HG03439 (cell line): ENCODE measurements around the gene ADK.
"Not testable (repeated sequence)": the region's sequence is repeated elsewhere in the genome, so short reads cannot be mapped to it uniquely, and the experiment has no call there.

ENCODE experiments used
- ATAC-seq: cut with Tn5 transposase; IDR thresholded peaks from one replicate; pipeline ENCODE4 v1.9.1; 2021; ENCODE audit warnings: mild to moderate bottlenecking, moderate library complexity; ENCODE audit not compliant: unreplicated experiment

ADK gene

DNA sequence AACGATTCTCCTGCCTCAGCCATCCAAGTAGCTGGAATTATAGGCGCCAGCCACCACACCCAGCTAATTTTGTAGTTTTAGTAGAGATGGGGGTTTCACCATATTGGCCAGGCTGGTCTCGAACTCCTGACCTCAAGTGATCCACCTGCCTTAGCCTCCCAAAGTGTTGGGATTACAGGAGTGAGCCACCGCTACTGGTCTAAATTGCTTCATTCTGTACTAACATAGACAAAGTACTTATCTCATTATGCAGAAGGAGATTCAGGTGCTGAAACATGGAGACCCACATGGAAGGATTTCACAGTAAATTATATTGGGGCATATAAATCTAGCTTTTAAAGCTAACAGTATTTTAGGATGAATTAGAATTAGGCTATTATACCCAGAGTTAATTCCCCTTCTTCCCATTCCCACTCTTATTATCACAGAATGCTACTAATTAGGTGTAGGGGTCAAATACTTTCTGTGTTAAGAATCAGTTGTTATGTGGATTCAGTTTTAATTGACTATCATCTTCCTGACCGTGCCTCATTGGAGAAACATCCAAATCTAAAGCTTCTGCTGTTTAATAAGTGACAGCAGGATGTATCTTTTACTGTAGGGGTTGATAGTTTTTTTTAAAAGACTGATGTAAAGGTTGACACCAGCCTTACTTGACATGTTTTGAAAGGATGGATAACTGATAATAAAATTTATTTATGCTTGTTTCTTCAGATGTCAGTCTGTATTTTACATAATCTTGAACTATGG, 27.2 kb downstream of the ADK start:
- ATAC-seq: no peak

DNA sequence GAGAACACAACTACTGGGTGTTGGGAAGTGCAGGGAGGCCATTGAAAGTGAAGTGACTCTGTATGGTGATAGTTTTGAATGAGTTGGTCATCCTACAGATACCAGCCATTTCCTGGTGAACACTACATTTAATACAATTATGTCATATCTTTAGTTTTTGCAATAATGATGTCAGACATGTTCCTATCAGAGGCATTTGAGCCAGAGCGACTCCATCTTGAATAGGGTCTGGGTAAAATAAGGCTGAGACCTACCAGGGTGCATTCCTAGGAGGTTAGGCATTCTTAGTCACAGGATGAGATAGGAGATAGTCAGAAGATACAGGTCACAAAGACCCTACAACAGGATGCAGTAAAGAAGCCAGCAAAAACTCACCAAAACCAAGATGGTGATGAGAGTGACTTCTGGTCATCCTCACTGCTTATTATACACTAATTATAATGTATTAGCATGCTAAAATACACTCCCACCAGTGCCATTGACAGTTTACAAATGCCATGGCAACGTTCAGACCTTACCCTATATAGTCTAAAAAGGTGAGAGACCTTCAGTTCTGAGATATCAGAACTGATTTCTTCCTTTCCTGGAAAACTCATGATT, 28.2 kb downstream of the ADK start:
- ATAC-seq: no peak

DNA sequence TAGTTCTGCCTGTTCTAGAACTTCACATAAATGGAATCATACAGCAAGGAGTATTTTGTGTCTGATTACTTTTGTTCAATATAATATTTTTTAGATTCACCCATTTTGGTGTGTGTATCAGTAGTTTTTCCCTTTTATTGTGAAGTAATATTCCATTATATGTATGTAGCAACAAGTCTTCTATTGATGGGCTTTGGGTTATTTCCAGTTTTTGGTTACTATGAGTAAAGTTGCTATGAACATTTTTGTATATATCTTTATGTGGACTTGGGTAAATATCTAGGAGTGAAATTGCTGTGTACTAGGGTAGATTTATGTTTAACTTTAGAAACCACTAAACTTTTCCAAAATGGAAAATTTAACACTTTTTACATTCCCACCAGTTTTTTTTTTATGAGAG, 35.7 kb downstream of the ADK start:
- no peak for ATAC-seq

DNA sequence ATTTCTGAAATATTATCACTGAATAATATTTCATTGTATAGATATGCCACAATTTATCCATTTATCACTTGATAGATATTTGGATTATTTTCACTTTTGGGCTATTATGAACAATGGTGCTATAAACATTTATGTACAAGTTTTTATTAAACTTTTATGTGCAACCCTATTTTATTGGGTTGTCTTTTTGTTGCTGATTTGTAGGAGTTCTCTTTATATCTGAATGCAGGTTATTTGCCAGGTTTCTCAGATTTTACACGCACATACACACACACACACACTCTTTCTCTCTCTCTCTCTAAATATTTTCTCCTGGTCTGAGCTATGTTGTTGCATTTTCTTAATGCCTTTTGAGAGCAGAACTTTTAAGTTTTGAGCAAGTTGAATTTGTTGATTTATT, 36.2 kb downstream of the ADK start:
- no peak for ATAC-seq

DNA sequence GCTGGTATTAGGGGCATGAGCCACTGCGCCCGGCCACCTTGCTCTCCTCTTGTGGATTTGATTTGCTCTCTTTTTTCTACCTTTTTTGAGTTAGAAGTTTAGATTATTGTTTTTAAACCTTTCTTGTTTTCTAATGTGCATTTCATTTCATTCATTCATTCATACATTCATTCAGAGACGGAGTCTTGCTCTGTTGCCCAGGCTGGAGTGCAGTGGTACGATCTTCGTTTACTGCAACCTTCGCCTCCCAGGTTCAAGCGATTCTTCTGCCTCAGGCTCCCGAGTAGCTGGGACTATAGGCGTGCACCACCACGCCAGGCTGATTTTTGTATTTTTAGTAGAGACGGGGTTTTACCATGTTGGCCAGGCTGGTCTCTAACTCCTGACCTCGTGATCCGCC, 37.6 kb downstream of the ADK start:
- ATAC-seq: not testable (repeated sequence)

DNA sequence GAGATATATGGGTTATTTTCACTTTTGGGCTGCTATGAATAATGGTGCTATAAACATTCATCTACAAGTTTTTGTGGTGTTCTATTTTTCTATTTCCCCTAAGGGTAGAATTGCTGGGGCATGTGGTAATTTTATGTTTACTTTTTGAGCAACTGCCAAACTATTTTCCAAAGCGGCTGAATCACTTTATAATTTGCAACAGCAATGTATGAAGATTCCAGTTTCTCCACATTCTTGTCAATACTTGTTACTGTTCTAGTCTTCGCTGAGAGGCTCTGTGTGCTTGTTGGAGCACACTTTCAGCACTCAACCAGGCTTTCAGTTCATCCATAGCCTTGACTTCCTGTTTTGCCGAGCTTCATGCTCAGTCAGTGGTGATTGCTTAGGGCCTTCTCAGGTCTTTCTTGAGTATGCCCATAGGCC, 39.0 kb downstream of the ADK start:
- ATAC-seq: peak; percentile 60

DNA sequence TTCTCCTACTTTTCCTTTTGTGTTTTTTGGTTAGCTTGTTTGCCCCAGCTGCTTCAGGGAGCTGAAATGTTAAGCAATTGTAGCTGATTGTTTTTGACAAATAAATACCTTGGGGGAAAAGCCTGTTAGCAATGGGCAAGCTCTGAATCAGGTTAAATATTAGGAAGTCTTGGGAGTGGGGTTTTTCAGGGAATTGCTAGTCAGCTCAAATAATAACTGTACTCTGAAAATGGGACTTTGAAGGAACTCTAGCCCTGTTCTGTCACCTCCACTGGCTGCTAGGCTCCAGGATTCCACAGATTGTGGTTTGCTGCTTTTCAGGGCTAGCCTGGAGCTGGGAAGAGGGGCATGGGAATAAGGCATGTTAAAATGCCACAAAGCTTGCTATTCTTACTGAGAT, 39.5 kb downstream of the ADK start:
- no peak for ATAC-seq

DNA sequence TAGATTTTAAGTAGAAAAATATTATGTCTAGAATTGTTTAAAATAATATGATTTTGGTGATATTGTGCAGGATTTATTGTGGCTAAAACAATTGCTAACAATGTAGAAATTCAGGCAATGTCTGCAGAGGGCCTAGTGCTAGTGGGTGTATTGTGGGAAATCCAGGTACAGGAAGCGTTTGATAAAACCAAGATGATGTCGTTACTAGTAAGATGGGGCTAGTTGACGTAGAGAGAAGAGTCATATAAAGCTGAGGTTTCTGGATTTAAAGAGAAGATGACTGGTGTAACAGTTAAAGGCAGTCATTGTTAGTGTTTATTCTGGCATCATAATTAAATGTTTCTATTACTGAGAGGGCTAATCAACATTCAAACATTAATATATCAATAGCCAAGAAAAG, 43.5 kb downstream of the ADK start:
- ATAC-seq: no peak

DNA sequence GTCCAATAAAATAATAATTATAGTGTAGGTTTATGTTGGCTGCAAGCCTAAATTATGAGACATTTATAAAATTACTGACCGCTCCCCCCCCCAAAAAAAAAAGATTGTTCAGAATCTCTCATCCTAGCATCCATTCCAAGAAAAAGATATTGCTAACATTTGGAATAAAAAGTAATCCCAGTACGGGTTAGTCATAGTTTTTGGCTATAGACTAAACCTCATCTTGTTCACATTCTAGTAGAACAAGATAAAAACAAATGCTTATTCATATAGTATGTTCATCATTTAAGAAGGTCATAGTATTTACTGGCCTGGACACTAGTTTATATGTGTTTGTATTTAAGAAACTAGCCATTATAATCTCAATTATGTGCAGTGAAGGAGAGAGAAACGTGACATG, 44.0 kb downstream of the ADK start:
- ATAC-seq: no peak

DNA sequence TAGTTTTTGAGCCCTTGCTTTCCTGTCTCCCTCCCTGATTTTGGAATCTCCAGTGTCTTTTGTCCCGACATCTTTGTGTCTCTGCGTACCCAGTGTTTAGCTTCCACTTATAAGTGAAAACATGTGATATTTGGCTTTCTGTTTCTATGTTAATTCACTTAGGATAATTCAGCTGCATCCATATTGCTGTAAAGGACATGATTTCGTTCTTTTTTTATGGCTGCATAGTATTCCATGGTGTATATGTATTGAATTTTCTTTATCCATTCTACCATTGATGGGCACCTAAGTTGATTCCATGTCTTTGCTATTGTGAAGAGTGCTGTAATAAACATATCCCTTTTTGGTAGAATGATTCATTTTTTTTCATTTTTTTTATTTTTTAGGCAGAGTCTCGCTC, 48.3 kb downstream of the ADK start:
- no peak for ATAC-seq

DNA sequence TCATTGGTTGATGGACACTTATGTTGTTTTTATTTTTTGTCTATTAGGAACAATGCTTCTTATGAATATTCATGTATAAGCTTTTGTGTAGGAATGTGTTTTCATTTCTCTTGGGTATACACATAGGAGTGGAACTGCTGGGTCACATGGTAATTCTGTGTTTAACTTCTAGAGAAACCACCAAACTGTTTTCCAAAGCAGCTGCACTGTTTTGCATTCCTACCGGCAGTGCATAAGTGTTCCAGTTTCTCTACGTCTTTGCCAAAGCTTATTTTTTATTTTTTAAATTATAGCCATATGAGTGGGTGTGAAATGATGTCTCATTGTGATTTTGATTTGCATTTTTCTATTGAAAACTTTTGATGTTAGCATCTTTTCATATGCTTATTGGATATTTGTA, 51.3 kb downstream of the ADK start:
- ATAC-seq: no peak

DNA sequence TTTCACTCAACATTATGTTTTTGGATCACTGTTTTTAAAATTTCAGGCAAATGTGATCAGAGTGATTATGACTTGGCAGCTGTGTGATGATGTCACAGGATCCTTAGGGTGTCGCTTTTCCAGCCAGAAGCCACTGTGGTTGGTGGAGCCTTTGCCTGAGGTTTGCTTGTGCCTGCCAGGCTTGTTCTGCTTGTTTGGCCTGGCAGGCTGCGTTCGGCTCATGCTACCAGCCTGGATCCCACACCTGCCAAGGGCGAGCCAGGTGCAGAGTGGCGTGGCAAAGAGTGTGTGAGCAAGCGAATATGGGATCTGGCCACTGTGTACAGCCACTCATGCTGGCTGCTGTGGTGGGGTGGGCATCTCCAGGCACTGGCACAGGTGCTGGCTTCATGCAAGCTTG, 55.7 kb downstream of the ADK start:
- ATAC-seq: no peak

DNA sequence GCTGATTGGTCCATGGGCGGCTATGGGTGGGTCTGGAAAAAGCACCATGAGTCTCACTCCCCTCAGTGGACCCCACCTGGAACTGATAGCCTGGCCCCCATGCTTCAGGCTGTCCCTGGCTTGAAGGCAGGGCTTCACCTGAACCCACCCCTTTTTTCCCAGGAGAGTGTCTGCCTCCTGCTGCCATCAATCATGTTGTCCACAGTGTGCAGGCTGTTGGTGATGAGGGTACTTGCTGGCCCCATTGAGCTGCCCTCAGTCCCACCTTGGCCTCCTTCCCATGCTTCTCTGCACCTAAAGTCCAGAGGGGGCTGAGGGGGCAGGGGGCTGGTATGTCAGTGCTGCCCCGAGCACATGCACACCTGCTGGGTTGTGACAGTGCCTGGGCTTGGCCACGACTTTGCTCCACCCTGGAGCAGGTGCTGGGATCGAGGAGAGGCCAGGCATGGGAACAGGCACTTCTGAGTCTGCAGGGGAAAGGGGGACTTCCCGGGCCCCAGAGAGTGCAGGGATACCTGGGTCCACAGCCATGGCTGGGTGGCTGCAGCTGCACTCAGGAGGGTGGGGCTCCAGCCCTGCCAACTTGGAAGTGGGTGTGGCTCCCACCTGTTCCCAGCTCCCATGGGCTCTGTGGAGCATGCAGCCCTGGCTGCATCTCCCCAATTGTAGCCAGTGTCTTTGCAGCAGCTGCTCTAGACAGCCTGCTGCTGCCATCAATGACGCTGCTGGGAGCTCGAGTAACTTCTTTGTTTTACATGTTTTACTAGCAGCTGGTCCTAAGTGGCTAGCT, 56.9 kb downstream of the ADK start:
- no peak for ATAC-seq

DNA sequence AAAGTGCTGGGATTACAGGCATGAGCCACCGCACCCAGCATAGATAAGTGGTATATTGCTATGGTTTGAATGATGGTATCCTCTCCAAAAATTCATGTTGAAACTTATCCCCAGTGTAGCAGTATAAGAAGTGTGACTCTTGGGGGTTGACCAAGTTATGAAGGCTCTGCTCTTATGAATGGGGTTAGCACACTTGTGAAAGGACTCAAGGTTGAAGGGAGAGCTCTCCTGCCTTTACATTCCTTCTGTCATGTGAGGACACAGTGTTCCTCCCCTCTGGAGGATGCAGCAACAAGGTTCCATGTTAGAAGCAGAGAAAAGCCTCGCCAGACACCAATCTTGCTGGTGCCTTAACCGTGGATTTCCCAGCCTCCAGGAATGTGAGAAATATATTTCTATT, 58.0 kb downstream of the ADK start:
- no peak for ATAC-seq

DNA sequence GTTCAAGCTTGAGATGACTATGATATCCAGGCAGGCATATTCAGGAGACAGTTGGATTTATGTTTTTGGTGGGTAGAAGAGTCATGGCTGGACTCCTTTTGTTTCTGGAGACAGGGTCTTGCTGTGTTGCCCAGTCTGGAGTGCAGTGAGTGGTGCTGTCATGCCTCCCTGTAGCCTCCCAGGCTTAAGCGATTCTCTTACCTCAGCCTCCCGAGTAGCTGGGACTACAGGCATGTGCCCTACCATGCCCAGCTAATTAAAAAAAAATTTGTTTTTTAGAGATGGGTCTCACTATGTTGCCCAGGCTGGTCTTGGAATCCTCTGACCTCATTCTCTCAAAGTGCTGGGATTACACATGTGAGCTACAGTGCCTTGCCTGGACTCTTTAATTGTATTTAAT, 62.0 kb downstream of the ADK start:
- ATAC-seq: no peak

DNA sequence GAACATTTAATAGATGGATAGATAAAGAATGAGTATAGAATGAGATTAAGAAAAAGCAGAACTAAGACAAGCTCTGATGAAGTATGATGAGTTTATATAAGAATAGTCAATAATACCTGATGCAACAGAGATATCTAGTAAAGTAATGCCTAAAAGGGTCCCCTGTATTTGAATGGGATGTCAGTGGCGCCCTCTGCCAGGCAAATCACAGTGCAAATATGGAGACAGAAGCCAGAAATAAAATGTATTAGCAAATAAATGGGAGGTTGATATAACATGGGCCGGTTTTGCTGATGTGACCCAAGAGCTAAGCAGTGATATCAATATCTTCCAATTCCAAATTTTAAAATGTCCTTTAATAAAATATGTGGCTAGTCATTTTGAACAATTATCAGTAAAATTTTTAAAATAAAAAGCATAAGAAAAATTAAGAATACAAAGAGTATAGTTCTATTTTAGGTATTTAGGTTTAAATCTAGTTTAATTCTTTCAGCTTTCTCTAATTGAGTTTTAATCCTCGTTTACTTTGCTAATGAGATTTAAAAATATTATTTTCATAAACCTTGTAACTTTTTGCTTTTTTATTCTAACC, 62.6 kb downstream of the ADK start:
- no peak for ATAC-seq

DNA sequence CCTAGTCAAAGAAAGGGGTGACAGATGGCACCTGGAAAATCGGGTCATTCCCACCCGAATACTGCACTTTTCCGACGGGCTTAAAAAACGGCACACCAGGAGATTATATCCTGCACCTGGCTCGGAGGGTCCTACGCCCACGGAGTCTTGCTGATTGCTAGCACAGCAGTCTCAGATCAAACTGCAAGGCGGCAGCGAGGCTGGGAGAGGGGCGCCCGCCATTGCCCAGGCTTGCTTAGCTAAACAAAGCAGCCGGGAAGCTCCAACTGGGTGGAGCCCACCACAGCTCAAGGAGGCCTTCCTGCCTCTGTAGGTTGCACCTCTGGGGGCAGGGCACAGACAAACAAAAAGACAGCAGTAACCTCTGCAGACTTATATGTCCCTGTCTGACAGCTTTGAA, 66.1 kb downstream of the ADK start:
- ATAC-seq: not testable (repeated sequence)

DNA sequence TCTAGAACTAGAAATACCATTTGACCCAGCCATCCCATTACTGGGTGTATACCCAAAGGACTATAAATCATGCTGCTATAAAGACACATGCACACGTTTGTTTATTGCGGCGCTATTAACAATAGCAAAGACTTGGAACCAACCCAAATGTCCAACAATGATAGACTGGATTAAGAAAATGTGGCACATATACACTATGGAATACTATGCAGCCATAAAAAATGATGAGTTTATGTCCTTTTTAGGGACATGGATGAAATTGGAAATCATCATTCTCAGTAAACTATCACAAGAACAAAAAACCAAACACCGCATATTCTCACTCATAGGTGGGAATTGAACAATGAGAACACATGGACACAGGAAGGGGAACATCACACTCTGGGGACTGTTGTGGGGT, 71.4 kb downstream of the ADK start:
- ATAC-seq: not testable (repeated sequence)

DNA sequence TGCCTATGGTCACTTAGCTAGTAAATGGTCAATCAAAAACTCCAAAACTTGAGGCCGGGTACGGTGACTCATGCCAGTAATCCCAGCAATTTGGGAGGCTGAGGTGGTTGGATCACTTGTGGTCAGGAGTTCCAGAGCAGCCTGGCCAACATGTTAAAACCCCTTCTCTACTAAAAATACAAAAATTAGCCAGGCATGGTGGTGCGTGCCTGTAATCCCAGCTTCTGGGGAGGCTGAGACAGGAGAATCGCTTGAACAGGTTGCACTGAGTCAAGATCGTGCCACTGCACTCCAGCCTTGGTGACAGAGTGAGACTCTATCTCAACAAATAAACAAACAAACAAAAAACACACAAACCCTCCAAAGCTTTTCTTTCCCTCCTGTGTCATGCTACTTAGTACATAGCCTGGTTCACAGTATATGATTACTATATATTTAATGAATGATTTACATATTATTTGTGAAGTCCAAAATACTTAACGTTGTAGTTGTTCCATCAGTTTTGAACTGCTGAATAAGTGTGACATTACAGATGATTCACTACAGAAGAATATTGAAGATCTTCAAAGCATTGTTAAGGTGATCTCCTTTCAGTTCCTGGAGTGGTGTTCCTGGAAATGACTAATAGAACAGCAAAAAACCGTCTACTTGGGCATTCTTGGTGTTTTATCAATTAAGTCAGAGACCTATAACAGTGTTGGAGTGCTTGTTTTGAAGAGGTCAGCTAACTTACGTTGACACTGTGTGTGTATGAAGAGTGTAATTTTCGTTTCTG, 72.9 kb downstream of the ADK start:
- no peak for ATAC-seq

DNA sequence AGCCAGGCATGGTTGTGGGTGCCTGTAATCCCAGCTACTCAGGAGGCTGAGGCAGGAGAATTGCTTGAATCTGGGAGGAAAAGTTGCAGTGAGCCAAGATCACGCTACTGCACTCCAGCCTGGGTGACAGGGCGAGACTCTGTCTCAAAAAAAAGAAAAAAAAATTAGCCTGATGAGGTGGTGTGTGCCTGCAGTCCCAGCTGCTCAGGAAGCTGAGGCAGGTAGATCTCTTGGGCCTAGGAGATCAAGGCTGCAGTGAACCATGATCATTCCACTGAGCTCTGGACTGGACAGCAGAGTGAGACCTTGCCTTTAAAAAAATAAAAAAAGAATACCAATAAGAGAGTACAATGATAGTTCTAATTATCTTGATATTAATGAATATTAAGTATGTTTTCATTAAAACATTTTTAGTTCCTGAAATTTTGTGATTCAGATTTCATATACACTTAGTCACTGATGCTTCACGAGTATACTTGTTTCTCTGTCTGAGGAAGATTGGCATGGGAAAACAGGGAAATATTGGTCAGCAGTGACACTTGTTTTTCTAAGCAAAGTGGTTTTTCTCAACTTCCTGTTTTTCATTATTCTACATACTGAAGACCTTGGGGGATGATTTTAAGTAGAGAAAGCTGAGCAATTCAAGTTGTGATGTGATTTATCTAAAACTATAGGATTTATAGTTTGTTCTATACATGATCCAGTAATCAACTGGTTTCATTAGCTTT, 76.8 kb downstream of the ADK start:
- no peak for ATAC-seq
